CD4-positive, alpha-beta memory T cell (primary cell): ENCODE data around the gene LRRC40. TPM values are rescaled to one million over a fixed set of nuclear protein-coding genes. Genes with fewer than 3 reads are reported as not detected.

Source experiments
- CTCF ChIA-PET: fragments of 350-600 bp; sonication (Branson Sonifier 250); formaldehyde crosslinking; loops from one replicate; lab custom pipeline; 2021; ENCODE audit warnings: inconsistent platforms; ENCODE audit not compliant: partially characterized antibody; lab: Charles Lee
- POLR2A ChIA-PET: fragments of 350-600 bp; sonication (Branson Sonifier 250); formaldehyde crosslinking; loops from one replicate; lab custom pipeline; 2021; ENCODE audit not compliant: partially characterized antibody; lab: Charles Lee
- DNase-seq, 5 donors: peaks; one replicate each; pipeline versions ENCODE4 v3.0.0 to v3.0.0-alpha.2; 2020 to 2022; ENCODE audit warnings: mixed read lengths in 1 of 5
- H3K27ac ChIP-seq: one replicate; pipeline ENCODE4 v1.7.0; 2013; ENCODE audit warnings: low read depth, low read length
- H3K27me3 ChIP-seq: 2 replicates; pipeline ENCODE4 v1.7.0; 2013; ENCODE audit warnings: mild to moderate bottlenecking, low read length, moderate library complexity; ENCODE audit not compliant: insufficient read depth
- H3K36me3 ChIP-seq: 2 replicates; pipeline ENCODE4 v1.7.0; 2013; ENCODE audit warnings: mild to moderate bottlenecking, low read length, moderate library complexity; ENCODE audit not compliant: insufficient read depth
- H3K4me1 ChIP-seq: 2 replicates; pipeline ENCODE4 v1.7.0; 2013; ENCODE audit warnings: mild to moderate bottlenecking, low read length, moderate library complexity; ENCODE audit not compliant: insufficient read depth
- H3K4me3 ChIP-seq, 2 donors: one replicate each; pipeline ENCODE4 v1.7.0; 2013; ENCODE audit warnings: low read length in 2 of 2, mild to moderate bottlenecking in 1 of 2
- H3K9me3 ChIP-seq, 2 donors: one replicate each; pipeline ENCODE4 v1.7.0; 2013; ENCODE audit warnings: low read length in 2 of 2, control low read depth in 1 of 2; ENCODE audit not compliant: control insufficient read depth in 1 of 2
- H3K27ac Mint-ChIP-seq, 7 donors: one replicate each; pipeline ENCODE4 v1.8.0; 2020 to 2021; ENCODE audit warnings: mixed read lengths in 7 of 7, mild to moderate bottlenecking in 6 of 7, inconsistent platforms in 3 of 7, moderate library complexity in 3 of 7
- H3K27me3 Mint-ChIP-seq, 2 donors: one replicate each; pipeline ENCODE4 v1.8.0; 2020 to 2021; ENCODE audit warnings: mixed read lengths in 2 of 2
- H3K36me3 Mint-ChIP-seq, 2 donors: one replicate each; pipeline ENCODE4 v1.8.0; 2020 to 2021; ENCODE audit warnings: mixed read lengths in 2 of 2, inconsistent platforms in 1 of 2, mild to moderate bottlenecking in 1 of 2
- H3K4me1 Mint-ChIP-seq, 4 donors: one replicate each; pipeline ENCODE4 v1.8.0; 2020 to 2021; ENCODE audit warnings: mixed read lengths in 4 of 4, mild to moderate bottlenecking in 1 of 4
- H3K4me3 Mint-ChIP-seq, 8 donors: one replicate each; pipeline ENCODE4 v1.8.0; 2020 to 2021; ENCODE audit warnings: mixed read lengths in 8 of 8, mild to moderate bottlenecking in 7 of 8, moderate library complexity in 6 of 8, inconsistent platforms in 3 of 8
- H3K9me3 Mint-ChIP-seq, 8 donors: one replicate each; pipeline ENCODE4 v1.8.0; 2020 to 2021; ENCODE audit warnings: mixed read lengths in 8 of 8, mild to moderate bottlenecking in 5 of 8, inconsistent platforms in 3 of 8, moderate library complexity in 1 of 8
- intact Hi-C: fragments of 100-400 bp; cut with micrococcal nuclease; formaldehyde crosslinking; loops from one replicate; pipeline ENCODE4 v1.15.1; 2023
- polyA plus RNA-seq, 2 donors: library from polyadenylated mRNA; unstranded; fragments of 300-500 nt; fragmentation: Illumina TruSeq; gene quantifications; one replicate each; pipeline ENCODE4 v1.2.3, GENCODE V29; 2021
- total RNA-seq, 2 experiments: library from RNA; stranded (reverse); gene quantifications; one replicate each; pipeline ENCODE4 v1.2.3, GENCODE V29; 2021

LRRC40 gene
- total RNA-seq (10 to 100 TPM; 11.3 to 11.6 TPM), polyA plus RNA-seq (1 to 10 TPM; 5.4 to 9.1 TPM)

DNA sequence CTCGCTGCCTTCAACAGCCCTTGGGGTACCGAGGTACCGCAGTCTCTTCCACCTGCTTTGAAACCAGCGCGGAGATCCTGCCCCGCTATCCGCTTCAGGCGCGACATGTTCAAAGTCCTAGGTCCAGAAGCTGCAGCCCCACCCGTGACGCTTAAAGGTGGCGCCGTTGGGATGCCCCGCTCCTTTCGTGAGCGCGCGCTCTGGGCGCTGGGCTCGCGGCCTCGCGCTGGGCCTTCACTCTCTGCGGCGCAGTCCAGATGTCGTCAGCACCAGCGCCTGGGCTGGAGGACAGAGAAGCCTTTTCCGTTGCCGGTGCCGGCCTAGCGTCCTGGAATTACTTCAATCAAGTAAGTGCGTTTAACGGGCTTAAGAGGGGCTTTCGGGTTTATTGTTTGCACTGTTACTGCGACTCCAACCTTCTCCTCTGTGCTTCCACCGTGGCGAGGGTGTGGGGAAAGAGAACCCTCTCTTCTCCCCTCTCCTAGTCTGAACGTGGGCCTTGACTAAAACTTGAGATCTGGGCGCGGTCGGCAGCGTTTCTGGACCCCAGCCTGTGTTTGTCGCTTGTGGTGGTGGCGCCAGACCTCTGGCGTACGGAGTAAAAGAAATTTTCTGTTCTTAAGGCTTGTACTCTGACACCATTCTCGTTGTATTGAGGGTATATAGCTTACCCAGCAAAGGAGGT, at the start of gene LRRC40:
Gene LRRC40, minus strand, starts transcription at position 146 of the 685 bp plus-strand sequence. Its CDS starts 39 bp downstream, at position 107.
- Mint-ChIP-seq H3K4me1 (peaks cover 40 to 89% (median 62%) of the 10 kb centered on the region in 4 donors), H3K27ac (peak within 1 kb of the TSS; percentile 99 to 100 (median 100)), H3K9me3 (no peaks in the 10 kb centered on the region), H3K36me3 (peaks cover 4 to 44% of the 10 kb centered on the region in 2 donors), H3K27me3 (no peaks in the 10 kb centered on the region), H3K4me3 (peak within 1 kb of the TSS; percentile 97 to 99 (median 98))
- H3K27me3 ChIP-seq = no peaks in the 10 kb centered on the region
- POLR2A ChIA-PET = interaction anchor here (1.1 to 5.8 kb wide), 8 partner anchors 13 to 875 kb away, joined by 3 to 76 read pairs (median 8); partner anchors contain the start of genes ANKRD13C, CTH, SRSF11 and ZRANB2
- CTCF ChIA-PET = interaction anchor here (1.0 to 1.7 kb wide), 3 partner anchors 15 to 876 kb away, joined by 3 to 7 read pairs (median 5); partner anchors contain the start of genes SRSF11 and ZRANB2
- no peaks in the 10 kb centered on the region for H3K36me3 ChIP-seq
- peaks cover 71% of the 10 kb centered on the region for H3K4me1 ChIP-seq
- H3K9me3 ChIP-seq = no peaks in the 10 kb centered on the region
- intact Hi-C loops = loop anchor here (1.0 kb wide), 4 partner anchors 16 to 876 kb away; partner anchors contain the start of genes ANKRD13C, CTH, SRSF11 and ZRANB2
- peak; percentile 95 to 98 (median 95) for DNase-seq
- peak within 1 kb of the TSS; percentile 68 to 93 for H3K4me3 ChIP-seq
- H3K27ac ChIP-seq = peak within 1 kb of the TSS; percentile 97

DNA sequence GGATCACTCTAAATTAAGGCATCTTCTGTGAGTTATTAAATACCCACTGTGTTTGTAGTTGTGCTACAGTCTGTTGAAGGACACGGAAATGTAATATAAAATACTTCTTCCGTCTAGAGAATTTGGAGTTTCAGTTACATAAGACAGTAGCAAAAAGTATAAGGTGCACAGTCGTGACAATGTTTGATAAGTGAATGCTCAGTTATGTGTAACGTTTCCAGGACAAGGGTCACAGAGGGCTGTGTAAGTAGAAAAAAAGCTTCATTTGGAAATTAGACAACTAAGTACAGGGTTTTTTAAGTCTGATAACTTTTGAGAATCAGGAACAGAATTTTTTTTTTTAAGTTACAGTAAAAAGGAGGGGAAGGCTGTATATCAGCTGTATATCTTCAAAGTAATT, 43.4 kb upstream of the LRRC40 start:
- ChIA-PET CTCF (no interaction called here), POLR2A (no interaction called here)
- H3K36me3 Mint-ChIP-seq = peaks cover 68 to 86% of the 10 kb centered on the region in 2 donors
- Histone ChIP-seq H3K27ac (no peak overlapping the region), H3K27me3 (no peaks in the 10 kb centered on the region), H3K4me1 (no peaks in the 10 kb centered on the region), H3K36me3 (peaks cover 80% of the 10 kb centered on the region), H3K4me3 (no peak overlapping the region), H3K9me3 (no peaks in the 10 kb centered on the region)
- H3K9me3 Mint-ChIP-seq = no peaks in the 10 kb centered on the region
- no peak overlapping the region for H3K4me3 Mint-ChIP-seq
- no peaks in the 10 kb centered on the region for H3K27me3 Mint-ChIP-seq
- H3K4me1 Mint-ChIP-seq = peaks cover 0 to 5% (median 4%) of the 10 kb centered on the region in 4 donors
- intact Hi-C loops = no loop called here
- H3K27ac Mint-ChIP-seq = peak overlapping the region in 4 of 7 donors; percentile 9 to 53 (median 28)
- no peak for DNase-seq

DNA sequence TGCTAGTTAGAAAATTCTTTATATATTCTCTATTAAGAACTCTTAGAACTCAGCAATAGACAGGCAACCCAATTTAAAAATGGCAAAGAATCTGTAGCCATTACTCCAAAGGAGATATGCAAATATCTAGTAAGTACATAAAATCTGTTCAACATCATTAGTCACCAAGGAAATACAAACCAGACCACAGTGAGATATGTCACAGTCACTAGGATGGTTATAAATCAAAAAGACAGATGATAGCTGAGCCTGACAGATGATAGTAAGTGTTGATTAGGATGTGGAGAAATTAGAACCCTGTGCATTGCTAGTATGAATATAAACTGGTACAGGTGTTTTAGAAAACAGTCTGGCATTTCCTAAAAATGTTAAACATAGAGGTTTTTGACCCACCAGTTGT, 42.4 kb upstream of the LRRC40 start:
- no peaks in the 10 kb centered on the region for H3K9me3 Mint-ChIP-seq
- peaks cover 75 to 92% of the 10 kb centered on the region in 2 donors for H3K36me3 Mint-ChIP-seq
- no peaks in the 10 kb centered on the region for H3K27me3 ChIP-seq
- H3K4me3 ChIP-seq = no peak overlapping the region
- peaks cover 0 to 5% (median 4%) of the 10 kb centered on the region in 4 donors for H3K4me1 Mint-ChIP-seq
- ChIA-PET POLR2A (no interaction called here), CTCF (no interaction called here)
- no peak overlapping the region for H3K27ac ChIP-seq
- no peaks in the 10 kb centered on the region for H3K27me3 Mint-ChIP-seq
- H3K9me3 ChIP-seq = no peaks in the 10 kb centered on the region
- intact Hi-C loops = no loop called here
- H3K4me3 Mint-ChIP-seq = no peak overlapping the region
- H3K27ac Mint-ChIP-seq = peak overlapping the region in 2 of 7 donors; percentile 36 to 59
- no peaks in the 10 kb centered on the region for H3K4me1 ChIP-seq
- peaks cover 89% of the 10 kb centered on the region for H3K36me3 ChIP-seq
- DNase-seq = no peak

DNA sequence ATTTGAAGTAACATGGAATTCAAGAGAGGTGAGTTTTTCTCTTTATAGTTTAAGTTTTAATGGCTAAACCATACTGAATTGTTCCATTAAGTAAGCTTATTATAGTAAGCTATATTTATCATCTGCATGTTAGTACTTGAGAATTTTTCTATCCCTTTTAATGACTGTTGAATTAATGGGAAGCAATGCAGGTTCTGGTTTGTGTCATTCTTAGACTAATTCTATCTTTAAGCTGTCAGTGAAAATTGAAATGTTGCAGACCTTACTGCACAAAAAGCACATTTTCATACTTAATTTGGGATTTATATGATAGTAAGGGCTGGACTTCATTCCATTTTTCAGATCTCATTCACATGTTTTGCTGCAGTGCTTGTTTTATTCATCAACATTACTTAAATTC, 41.7 kb upstream of the LRRC40 start:
- peaks cover 77 to 94% of the 10 kb centered on the region in 2 donors for H3K36me3 Mint-ChIP-seq
- POLR2A ChIA-PET = no interaction called here

DNA sequence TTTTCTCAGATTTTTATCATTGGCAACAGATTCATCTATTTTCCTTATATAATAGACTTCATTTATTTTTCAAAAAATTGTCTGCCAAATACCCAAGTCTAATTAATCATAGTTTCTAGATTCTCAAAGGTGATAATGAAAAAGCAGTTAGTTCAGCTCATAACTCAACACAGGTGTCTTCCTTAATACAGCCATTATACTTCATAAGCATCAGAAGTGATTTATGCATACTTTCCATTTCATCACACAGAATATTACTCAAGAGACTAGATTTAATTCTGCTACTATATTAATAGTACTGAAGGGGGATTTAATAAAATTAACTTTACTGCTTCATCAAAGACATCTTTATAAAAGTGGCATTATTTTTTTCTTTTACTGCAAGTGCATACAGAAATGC, 34.6 kb upstream of the LRRC40 start:
- H3K27ac Mint-ChIP-seq = no peak overlapping the region
- H3K4me3 Mint-ChIP-seq = no peak overlapping the region
- Histone ChIP-seq H3K4me3 (no peak overlapping the region), H3K4me1 (no peaks in the 10 kb centered on the region), H3K9me3 (no peaks in the 10 kb centered on the region), H3K27me3 (no peaks in the 10 kb centered on the region), H3K27ac (no peak overlapping the region), H3K36me3 (peaks cover 87% of the 10 kb centered on the region)
- no peaks in the 10 kb centered on the region for H3K27me3 Mint-ChIP-seq
- intact Hi-C loops = no loop called here
- ChIA-PET POLR2A (no interaction called here), CTCF (no interaction called here)
- no peaks in the 10 kb centered on the region for H3K9me3 Mint-ChIP-seq
- peaks cover 0 to 9% (median 5%) of the 10 kb centered on the region in 4 donors for H3K4me1 Mint-ChIP-seq
- no peak for DNase-seq
- H3K36me3 Mint-ChIP-seq = peaks cover 48 to 71% of the 10 kb centered on the region in 2 donors

More for the DNA sequence above, 41.7 kb upstream of the LRRC40 start:
- no peak overlapping the region for H3K4me3 Mint-ChIP-seq
- no peaks in the 10 kb centered on the region for H3K27me3 Mint-ChIP-seq
- Histone ChIP-seq H3K27ac (no peak overlapping the region), H3K27me3 (no peaks in the 10 kb centered on the region), H3K9me3 (no peaks in the 10 kb centered on the region), H3K36me3 (peaks cover 96% of the 10 kb centered on the region), H3K4me1 (no peaks in the 10 kb centered on the region), H3K4me3 (no peak overlapping the region)
- intact Hi-C loops = no loop called here
- CTCF ChIA-PET = no interaction called here
- H3K9me3 Mint-ChIP-seq = no peaks in the 10 kb centered on the region
- H3K27ac Mint-ChIP-seq = peak overlapping the region in 2 of 7 donors; percentile 6 to 36
- H3K4me1 Mint-ChIP-seq = peaks cover 0 to 5% (median 4%) of the 10 kb centered on the region in 4 donors
- DNase-seq = no peak

DNA sequence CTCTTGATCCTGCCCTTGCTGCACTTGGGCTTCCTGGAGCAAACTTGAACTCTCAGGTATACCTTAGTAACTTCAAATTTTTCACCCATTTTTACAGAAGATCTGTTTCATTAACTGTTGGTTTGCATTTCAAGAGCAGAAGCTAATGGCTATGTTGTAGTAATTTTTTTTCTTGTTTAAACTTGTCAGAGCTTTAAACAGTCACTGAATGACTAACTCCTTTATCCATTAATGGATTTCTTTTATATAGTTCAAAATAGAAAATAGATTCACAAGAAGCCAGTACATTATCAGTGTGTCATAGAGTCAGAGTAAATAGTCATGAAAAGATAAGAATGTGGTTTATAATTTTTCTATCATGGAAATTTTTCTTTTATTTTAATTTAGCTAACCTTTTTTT, 29.4 kb upstream of the LRRC40 start:
- H3K27me3 Mint-ChIP-seq = no peaks in the 10 kb centered on the region
- no peaks in the 10 kb centered on the region for H3K9me3 Mint-ChIP-seq
- Histone ChIP-seq H3K4me3 (no peak overlapping the region), H3K27ac (no peak overlapping the region), H3K4me1 (no peaks in the 10 kb centered on the region), H3K36me3 (peaks cover 90% of the 10 kb centered on the region), H3K9me3 (no peaks in the 10 kb centered on the region), H3K27me3 (no peaks in the 10 kb centered on the region)
- intact Hi-C loops = no loop called here
- peaks cover 4 to 6% (median 5%) of the 10 kb centered on the region in 4 donors for H3K4me1 Mint-ChIP-seq
- H3K4me3 Mint-ChIP-seq = no peak overlapping the region
- CTCF ChIA-PET = no interaction called here
- POLR2A ChIA-PET = interaction anchor here (0.7 to 1.3 kb wide), 4 partner anchors 7 to 29 kb away, joined by 3 to 4 read pairs (median 3); partner anchors contain the start of genes LRRC40 and SRSF11
- peaks cover 48 to 77% of the 10 kb centered on the region in 2 donors for H3K36me3 Mint-ChIP-seq
- no peak overlapping the region for H3K27ac Mint-ChIP-seq
- no peak for DNase-seq

DNA sequence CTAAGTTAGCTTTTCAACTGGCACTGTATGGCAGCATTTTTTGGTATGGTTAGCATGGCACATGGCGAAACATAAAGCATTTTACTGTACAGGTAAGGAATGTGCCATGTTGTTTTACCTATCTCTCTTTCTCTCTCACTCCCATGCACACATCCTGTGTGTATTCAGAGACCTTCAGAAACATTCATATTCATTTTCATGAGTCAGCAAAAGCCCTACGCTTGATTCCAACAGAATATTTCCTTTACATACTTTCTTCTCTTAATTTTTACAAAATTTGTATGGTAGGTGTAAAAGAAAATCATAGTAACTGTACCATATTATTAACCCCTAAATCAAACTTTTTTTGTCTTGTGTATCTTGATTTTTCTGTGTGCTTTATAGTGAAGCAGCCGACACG, 26.1 kb upstream of the LRRC40 start:
- intact Hi-C loops = no loop called here
- POLR2A ChIA-PET = no interaction called here

More for the DNA sequence above, 26.1 kb upstream of the LRRC40 start:
- H3K27me3 ChIP-seq = no peaks in the 10 kb centered on the region
- peaks cover 16% of the 10 kb centered on the region for H3K4me1 ChIP-seq
- no peak overlapping the region for H3K4me3 Mint-ChIP-seq
- H3K27ac Mint-ChIP-seq = peak overlapping the region in 1 of 7 donors; percentile 58
- no peaks in the 10 kb centered on the region for H3K9me3 ChIP-seq
- no peaks in the 10 kb centered on the region for H3K9me3 Mint-ChIP-seq
- CTCF ChIA-PET = no interaction called here
- peaks cover 12 to 24% (median 19%) of the 10 kb centered on the region in 4 donors for H3K4me1 Mint-ChIP-seq
- no peak overlapping the region for H3K27ac ChIP-seq
- peaks cover 79% of the 10 kb centered on the region for H3K36me3 ChIP-seq
- H3K36me3 Mint-ChIP-seq = peaks cover 44 to 84% of the 10 kb centered on the region in 2 donors
- no peak overlapping the region for H3K4me3 ChIP-seq
- H3K27me3 Mint-ChIP-seq = no peaks in the 10 kb centered on the region
- DNase-seq = no peak
